GM19324 (cell line): ENCODE measurements around the gene ZNF146.
"Not testable (repeated sequence)": the region's sequence is repeated elsewhere in the genome, so short reads cannot be mapped to it uniquely, and the experiment has no call there.

Source experiments
- ATAC-seq: cut with Tn5 transposase; IDR thresholded peaks from one replicate; pipeline ENCODE4 v1.9.1; 2021; ENCODE audit warnings: mild to moderate bottlenecking, moderate library complexity; ENCODE audit not compliant: unreplicated experiment, low FRiP score

ZNF146 gene

DNA sequence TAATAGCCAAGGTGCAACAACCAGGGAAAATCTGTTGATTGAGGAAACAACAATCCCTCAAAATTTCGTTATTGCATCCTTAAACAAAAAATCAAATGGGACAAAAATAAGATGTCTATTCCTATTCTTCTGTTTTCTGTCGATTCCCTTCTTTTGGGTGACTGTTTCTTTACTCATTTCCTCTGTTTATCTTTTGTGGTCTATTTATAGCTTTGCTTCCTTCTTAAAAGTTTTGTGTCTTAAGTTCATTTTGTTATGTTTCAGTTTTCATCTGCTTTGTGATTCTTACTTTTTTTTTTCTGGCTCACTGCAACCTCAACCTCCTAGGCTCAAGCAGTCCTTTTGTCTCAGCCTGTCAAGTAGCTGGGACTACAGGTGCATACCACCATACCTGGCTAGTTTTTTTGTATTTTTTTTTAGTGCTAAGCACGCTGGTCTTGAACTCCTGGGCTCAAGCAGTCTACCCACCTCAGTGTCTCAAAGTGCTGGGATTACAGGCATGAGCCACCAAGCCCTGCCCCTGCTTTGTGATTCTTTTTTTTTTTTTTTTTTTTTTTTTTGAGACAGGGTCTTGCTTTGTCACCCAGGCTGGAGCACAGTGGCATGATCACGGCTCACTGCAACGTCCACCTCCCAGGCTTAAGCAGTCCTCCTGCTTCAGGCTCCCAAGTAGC, 10.4 kb downstream of the ZNF146 start:
- ATAC-seq: no peak

DNA sequence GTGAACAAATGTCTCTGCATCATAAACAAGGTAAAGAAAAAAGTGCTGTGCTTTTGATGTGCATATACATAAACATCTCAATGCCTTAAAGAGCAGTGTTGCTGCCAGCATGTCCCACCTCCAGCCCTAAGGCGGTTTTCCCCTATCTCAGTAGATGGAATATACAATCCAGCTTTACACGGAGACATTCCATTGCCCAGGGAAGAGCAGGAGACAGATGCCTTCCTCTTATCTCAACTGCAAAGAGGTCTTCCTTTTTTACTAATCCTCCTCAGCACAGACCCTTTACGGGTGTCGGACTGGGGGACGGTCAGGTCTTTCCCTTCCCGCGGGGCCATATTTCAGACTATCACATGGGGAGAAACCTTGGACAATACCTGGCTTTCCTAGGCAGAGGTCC, 18.7 kb downstream of the ZNF146 start:
- not testable (repeated sequence) for ATAC-seq

- no peak for ATAC-seq
These were observed 21.5 kb downstream of the ZNF146 start for GRCh38 chr19:36236304-36236945.

- ATAC-seq: no peak
These were observed 22.0 kb downstream of the ZNF146 start for GRCh38 chr19:36236946-36237310.

DNA sequence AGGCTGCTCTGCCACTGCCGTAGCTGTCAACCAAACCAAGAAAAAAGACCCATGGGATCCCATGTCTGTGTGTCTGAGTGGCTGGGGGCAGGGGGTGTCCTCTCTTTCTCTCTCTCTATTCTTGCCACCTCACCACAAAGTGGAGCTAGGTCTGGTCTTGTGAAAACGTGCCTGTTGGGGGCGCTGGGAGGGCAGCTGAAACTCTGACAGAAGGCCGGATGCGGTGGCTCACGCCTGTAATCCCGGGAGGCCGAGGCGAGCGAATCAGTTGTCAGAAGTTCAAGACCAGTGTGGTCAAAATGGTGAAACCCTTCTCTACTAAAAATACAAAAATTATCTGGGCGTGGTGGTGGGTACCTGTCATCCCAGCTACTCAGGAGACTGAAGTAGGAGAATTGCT, 29.2 kb downstream of the ZNF146 start:
- ATAC-seq: no peak

- no peak for ATAC-seq
These were observed 30.5 kb downstream of the ZNF146 start for GRCh38 chr19:36245210-36246005.

DNA sequence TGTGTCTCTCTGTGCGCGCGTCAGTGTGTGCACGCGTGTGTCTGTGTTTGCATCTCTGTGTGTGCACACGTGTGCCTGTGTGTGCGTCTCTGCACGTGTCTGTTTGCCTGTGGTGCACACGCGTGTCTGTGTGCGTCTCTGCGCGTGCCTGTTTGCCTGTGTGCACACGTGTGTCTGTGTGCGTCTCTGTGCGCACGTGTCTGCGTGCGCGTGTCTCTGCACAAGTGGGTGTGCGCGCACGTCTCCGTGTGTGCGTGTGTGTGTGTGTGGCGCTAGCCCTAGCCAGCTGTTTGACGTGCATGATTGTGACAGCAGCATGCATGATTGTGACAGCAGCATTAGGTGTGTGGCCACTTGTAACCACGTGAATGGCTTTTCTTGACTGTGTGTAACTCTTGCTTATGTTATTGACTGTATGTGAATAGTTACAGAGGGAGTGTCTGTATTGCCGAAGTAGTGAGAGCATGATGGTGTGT, 31.1 kb downstream of the ZNF146 start:
- ATAC-seq: no peak

DNA sequence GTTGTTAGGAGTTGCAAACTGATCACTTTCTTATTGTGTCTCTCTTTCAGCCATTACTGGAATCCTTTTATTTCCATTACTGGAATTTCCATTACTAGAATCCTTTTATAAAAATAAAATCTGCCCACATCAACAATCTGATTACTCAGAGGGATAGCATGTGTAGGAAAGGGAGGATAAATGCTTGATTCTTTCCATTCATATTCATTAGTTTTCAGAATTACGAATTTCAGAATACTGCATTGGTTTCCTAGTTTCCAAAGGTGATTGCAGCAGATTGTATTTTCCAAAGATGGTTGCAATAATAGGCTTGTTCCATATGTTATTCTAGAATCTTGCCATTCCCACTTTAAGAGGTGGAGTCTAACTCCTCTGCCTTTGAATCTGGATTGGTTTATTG, 37.1 kb downstream of the ZNF146 start:
- no peak for ATAC-seq

GRCh38 chr19:36254848-36255247, 39.9 kb downstream of the ZNF146 start:
- ATAC-seq: no peak

DNA sequence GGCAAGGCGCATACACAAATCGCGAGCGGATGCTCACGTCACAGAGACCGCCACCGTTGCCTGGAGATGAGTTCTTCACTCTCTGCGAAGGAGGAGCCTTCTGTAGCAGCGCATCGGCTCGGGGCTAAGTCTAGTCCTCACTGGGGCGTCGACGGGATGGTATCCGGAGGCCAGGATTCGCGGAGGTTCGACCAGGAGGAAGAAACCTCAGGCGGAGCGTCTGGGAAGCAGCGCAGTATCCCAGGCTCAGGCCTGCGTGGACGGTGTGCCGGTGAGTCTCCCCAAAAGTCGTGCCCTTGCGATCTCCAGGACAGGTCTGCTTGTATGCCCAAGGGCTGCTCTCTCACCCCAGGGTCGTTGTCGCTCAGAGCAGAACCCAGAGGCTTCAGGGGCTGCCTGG, 40.4 kb downstream of the ZNF146 start:
- no peak for ATAC-seq

DNA sequence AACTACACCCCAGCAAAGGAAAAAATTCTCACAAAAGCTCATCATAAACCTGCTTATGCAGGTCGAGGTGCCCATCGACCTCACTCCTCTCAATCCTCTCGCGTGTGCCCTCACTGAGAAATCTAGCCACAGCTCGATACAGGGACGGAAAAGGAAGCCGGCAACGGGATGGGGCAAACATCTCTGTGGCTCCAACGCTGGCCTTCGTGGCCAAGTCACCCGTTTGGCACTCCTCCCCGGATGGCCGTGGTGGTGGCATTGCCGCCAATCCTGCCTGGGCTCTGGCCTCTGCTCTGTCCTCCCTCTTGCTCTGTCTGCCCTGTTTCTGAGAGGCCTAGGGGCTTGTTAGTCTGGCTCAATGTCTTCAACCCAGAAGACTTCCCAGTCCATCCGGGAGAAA, 41.2 kb downstream of the ZNF146 start:
- no peak for ATAC-seq

DNA sequence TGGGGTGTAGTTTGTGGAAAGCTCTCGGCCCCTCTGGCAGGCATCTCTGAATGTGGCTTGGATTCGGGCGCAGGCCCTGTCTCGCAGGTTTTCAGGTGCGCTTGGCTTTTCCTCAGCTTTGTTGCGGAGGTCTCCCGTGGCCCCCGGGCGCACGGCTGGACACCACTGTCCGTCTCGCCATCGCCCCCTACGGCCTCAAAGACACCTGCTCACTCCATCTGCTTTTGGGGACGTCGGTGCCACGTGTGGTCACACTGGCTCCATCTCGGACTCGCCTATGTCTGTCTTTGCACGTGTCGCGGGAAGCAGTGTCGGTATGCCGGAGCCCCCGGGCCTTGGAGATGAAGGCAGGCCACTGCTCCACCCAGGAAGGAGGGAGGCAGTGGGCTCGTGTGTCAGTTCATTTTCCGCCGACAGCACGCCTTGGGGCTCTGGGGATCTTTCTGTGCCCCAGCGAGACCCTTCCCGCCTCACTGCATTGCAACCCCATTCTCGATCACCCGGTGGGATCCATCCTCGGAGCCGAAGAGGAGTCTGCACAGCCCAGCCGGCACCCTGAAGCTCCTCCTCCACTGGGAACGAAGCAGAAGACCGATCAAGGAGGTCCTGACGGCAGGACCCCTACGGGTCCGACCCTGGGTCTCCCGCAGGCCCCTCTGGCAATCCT, 42.1 kb downstream of the ZNF146 start:
- ATAC-seq: no peak

DNA sequence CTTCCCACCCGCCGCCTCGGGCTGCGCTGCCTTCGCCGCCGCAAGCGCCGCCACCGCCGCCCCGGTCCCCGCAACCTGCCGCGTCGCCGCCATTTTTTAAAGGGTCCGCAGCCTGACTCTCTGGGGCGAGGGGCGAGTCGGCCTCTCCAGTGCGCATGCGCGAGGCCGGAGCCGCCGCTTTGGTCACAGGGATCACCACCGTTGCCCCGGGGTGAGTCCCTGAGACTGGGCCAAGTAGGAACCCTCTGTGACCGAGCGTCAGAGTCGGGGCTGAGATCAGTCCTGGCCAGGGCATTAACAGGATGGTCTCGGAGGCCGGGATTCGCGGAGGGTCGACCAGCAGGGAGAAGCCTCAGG, 42.6 kb downstream of the ZNF146 start:
- no peak for ATAC-seq

DNA sequence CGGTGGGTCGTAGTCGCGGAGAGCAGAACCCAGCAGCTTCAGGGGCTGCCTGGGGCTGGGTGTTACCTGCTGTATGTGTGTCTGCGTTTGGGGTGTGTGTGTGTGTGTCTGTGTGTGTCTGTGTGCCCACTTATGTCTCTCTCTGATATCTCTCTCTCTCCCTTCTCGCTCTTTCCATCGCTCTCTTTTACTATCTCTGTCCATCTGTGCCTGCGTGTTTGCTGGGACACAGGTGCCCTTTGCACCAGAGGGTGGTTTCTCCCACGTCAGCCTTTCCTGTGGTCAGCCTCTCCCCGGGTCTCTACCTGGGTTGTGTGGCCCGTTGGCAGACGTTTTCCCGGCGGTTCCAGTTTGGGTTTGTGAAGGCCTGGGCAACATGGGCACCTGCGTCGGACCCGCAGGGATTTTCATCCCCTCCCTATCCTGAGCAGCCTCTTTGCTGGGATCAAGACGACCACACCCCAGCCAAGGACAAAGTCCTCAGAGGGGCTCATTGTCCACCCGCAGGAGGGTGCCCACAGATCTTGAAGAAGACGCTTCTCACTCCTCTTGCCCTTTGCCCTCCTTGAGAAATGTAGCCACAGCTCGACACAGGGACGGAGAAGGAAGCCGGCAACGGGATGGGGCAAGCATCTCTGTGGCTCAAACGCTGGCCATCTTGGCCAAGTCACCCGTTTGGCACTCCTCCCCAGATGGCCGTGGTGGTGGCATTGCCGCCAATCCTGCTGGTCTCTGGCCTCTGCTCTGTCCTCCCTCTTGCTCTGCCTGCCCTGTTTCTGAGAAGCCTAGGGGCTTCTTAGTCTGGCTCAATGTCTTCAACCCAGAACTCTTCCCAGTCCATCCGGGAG, 43.3 kb downstream of the ZNF146 start:
- no peak for ATAC-seq

GRCh38 chr19:36259211-36259610, 44.3 kb downstream of the ZNF146 start:
- ATAC-seq: no peak

DNA sequence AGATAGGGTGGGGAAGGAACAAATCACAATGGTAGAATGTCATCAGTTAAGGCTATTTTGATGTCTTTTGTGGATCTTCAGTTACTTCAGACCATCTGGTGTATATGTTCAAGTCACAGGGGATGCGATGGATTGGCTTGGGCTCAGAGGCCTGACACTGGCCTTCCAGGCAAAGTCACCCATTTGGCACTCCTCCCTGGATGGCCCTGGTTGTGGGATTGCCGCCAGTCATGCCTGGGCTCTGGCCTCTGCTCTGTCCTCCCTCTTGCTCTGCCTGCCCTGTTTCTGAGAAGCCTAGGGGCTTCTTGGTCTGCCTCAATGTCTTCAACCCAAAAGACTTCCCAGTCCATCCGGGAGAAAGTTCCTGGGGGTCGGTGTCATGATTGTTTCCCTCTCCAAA, 50.2 kb downstream of the ZNF146 start:
- no peak for ATAC-seq

GRCh38 chr19:36265856-36266374, 51.0 kb downstream of the ZNF146 start:
- ATAC-seq: no peak

GRCh38 chr19:36266375-36266961, 51.6 kb downstream of the ZNF146 start:
- ATAC-seq: no peak

- ATAC-seq: no peak
These were observed 52.3 kb downstream of the ZNF146 start for GRCh38 chr19:36267061-36267845.
